ENCODE results near the gene ADGRD1. TPM values are rescaled to one million over a fixed set of nuclear protein-coding genes. Genes with fewer than 3 reads are reported as not detected.
"Not testable (repeated sequence)": the region's sequence is repeated elsewhere in the genome, so short reads cannot be mapped to it uniquely, and the experiment has no call there.

The ADGRD1 gene
- total RNA-seq, 2 donors from 2014 or later: 2.7 TPM; not detected in 1

DNA sequence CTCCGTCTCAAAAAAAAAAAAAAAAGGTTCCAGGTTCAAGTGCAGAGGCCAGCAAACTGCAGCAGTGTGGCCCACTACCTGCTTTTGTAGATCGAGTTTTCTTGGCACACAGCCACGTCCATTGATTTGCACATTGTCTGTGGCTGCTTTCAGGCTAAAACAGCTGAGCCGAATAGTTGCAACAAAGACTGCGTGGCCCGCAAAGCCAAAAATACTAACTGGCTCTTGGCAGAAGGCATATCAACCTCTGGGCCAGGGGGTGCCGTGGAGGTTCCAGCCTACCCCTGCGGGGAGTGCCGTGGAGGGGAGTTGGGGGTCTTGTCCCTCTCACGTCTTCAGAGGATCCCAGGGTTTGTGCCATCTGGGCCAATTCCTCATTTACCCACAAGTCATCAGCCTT, 170.1 kb downstream of the ADGRD1 start:
- H3K4me1 Mint-ChIP-seq: no peaks in the 10 kb centered on the region
- H3K4me3 Mint-ChIP-seq: no peak overlapping the region
- no peaks in the 10 kb centered on the region for H3K27me3 Mint-ChIP-seq
- H3K36me3 Mint-ChIP-seq (ENCODE audit: low read depth): no peaks in the 10 kb centered on the region
- H3K9me3 Mint-ChIP-seq: no peaks in the 10 kb centered on the region
- no peak overlapping the region for H3K27ac Mint-ChIP-seq
- ATAC-seq (replicated peaks): no peak

DNA sequence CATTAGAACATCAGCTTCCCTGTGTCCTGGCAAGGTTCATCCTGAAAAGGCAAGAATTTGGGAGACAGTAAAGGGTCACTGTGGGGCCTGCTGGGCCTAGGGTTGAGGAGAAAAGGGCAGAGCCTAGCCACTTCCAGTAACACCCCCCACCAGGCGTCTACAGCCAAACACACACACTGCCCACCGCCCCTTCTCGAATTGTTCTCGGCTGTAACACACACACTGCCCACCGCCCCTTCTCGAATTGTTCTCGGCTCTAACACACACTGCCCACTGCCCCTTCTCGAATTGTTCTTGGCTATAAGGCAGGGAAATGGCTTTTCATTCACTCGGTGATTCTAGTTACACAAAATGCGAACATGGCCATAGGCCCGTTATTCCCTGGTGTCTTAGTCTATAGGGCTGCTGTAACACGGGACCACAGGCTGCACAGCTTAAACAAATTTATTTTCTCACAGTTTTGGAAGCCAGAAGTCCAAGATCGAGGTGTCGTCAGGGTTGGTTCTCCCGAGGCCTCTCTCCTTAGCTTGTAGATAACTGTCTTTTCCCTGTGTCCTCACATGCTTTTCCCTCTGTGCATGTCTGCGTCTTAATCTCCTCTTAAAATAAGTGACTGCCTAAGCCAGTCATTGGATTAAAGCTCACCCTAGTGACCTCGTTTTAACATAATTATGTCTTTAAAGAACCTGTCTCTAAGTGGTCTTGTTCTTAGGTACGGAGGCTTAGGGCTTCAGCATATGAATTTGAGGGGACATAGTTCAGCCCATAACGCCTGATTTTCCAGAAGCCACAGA, 171.0 kb downstream of the ADGRD1 start:
- Mint-ChIP-seq H3K4me1 (no peaks in the 10 kb centered on the region), H3K27me3 (no peaks in the 10 kb centered on the region)

DNA sequence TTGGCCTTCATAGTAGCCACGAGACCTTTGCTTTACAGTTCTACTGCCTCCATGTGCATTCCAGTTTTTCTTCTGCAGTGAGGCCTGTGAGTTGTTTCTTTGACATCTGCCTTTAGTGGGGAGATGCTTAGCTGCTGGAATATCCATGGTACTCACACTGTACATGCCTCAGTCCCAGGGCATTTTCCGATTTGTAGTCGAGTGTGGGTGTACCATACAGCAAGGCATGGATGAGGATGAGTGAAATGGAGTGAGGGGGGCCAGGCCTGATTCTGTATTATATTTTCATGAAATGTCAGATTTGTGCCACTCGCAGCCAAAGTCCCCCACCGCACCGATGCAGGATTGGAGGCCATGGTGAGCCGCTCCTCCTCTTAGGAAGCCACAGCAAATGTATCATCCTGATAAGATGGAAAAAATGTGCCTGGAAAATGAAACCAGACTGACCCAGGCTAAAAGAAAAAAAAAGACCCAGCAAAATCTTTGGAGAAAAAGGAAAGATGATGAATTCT, 173.0 kb downstream of the ADGRD1 start:
- H3K36me3 Mint-ChIP-seq (ENCODE audit: low read depth): no peaks in the 10 kb centered on the region
- no peak overlapping the region for H3K4me3 Mint-ChIP-seq
- no peak for ATAC-seq (replicated peaks)
- H3K4me1 Mint-ChIP-seq: no peaks in the 10 kb centered on the region
- no peaks in the 10 kb centered on the region for H3K9me3 Mint-ChIP-seq
- no peak overlapping the region for H3K27ac Mint-ChIP-seq
- H3K27me3 Mint-ChIP-seq: no peaks in the 10 kb centered on the region

More for the DNA sequence above, 171.0 kb downstream of the ADGRD1 start:
- H3K27ac Mint-ChIP-seq: no peak overlapping the region
- no peaks in the 10 kb centered on the region for H3K9me3 Mint-ChIP-seq
- H3K36me3 Mint-ChIP-seq (ENCODE audit: low read depth): no peaks in the 10 kb centered on the region
- ATAC-seq (replicated peaks): no peak
- H3K4me3 Mint-ChIP-seq: no peak overlapping the region

DNA sequence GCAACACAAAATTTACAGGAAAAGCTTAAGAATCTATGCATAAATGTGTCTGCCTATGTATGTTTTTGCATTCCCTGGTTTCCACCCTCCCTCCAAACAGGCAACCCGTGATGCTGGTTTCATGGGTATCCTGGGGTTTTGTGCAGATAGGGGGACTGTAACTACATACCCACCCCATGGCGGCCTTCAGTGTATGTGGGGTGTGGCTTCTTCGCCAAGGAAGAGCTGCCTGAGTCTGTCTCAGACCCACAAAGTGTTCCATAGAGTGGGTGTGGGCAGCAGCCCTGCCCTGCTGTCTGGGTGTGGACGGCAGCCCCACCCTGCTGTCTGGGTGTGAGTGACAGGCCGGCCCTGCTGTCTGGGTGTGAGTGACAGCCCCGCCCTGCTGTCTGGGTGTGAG, 174.8 kb downstream of the ADGRD1 start:
- Mint-ChIP-seq H3K9me3 (no peaks in the 10 kb centered on the region), H3K27me3 (no peaks in the 10 kb centered on the region), H3K27ac (no peak overlapping the region), H3K4me3 (no peak overlapping the region), H3K4me1 (no peaks in the 10 kb centered on the region), H3K36me3 (ENCODE audit: low read depth) (no peaks in the 10 kb centered on the region)
- no peak for ATAC-seq (replicated peaks)

DNA sequence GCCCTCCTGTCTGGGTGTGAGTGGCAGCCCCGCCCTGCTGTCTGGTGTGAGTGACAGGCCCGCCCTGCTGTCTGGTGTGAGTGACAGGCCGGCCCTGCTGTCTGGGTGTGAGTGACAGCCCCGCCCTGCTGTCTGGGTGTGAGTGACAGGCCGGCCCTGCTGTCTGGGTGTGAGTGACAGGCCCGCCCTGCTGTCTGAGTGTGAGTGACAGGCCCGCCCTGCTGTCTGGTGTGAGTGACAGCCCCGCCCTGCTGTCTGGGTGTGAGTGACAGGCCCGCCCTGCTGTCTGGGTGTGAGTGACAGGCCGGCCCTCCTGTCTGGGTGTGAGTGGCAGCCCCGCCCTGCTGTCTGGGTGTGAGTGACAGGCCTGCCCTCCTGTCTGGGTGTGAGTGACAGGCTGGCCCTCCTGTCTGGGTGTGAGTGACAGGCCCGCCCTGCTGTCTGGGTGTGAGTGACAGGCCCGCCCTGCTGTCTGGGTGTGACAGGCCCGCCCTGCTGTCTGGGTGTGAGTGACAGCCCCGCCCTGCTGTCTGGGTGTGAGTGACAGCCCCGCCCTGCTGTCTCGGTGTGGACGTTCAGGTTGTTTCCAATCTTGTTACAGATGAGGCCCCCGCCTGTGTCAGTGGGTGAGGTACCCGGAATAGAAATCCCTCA, 175.4 kb downstream of the ADGRD1 start:
- not testable (repeated sequence) for H3K36me3 Mint-ChIP-seq (ENCODE audit: low read depth); H3K4me3 Mint-ChIP-seq; H3K27ac Mint-ChIP-seq; H3K27me3 Mint-ChIP-seq; H3K4me1 Mint-ChIP-seq; ATAC-seq (replicated peaks); H3K9me3 Mint-ChIP-seq

DNA sequence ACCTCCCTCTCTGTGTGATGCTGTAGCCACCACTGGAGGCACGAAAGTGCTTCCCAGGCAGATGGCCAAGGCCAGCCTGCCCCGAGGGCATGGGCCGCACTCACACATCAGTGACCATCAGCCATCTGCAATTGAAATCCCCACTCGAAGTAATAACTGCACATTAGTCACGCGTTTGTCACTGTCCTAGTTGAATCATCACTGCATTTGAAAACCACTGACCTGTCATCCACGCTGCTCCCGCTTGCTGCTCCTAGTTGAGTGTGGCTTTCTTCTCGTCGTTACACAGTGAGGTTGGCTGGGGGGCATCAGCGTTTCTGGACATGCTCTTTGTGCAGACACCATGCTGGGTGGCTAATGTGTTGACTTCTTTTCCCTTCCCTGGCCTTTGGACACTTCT, 176.1 kb downstream of the ADGRD1 start:
- ATAC-seq (replicated peaks): peak; percentile 62
- Mint-ChIP-seq H3K36me3 (ENCODE audit: low read depth) (no peaks in the 10 kb centered on the region), H3K27ac (peak overlapping the region; percentile 37), H3K9me3 (no peaks in the 10 kb centered on the region), H3K27me3 (no peaks in the 10 kb centered on the region), H3K4me3 (no peak overlapping the region), H3K4me1 (no peaks in the 10 kb centered on the region)

DNA sequence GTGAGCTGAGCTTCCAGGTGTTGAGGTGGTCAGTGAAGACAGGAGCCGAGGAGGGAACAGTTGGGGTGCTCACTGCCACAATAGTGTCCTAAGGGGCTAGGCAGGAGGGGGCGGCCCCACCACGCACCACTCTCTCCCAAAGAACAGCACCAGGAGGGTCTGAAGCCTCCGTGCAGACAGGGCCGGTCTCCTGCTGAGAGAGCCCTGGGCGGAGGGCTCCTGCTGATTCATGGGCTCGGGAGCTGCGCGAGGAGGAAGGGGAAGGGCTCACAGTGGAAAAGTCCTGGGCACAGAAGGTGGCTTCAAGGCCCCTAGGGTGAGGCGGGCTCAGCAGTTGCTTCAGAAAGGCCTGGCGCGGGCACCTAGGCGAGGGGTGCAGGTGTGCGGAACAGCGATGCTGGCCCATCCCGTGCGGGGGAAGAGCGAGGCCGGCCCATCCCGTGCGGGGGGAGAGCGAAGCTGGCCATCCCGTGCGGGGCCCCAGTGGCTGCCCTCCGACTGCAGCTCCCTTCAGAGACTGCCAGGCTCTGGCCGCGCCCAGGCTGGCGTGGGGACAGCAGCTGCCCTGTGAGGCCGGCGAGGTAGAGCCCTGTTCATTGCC, 176.7 kb downstream of the ADGRD1 start:
- Mint-ChIP-seq H3K4me1 (no peaks in the 10 kb centered on the region), H3K27me3 (no peaks in the 10 kb centered on the region), H3K4me3 (no peak overlapping the region), H3K36me3 (ENCODE audit: low read depth) (no peaks in the 10 kb centered on the region), H3K27ac (peak overlapping the region; percentile 37), H3K9me3 (no peaks in the 10 kb centered on the region)
- ATAC-seq (replicated peaks): no peak

DNA sequence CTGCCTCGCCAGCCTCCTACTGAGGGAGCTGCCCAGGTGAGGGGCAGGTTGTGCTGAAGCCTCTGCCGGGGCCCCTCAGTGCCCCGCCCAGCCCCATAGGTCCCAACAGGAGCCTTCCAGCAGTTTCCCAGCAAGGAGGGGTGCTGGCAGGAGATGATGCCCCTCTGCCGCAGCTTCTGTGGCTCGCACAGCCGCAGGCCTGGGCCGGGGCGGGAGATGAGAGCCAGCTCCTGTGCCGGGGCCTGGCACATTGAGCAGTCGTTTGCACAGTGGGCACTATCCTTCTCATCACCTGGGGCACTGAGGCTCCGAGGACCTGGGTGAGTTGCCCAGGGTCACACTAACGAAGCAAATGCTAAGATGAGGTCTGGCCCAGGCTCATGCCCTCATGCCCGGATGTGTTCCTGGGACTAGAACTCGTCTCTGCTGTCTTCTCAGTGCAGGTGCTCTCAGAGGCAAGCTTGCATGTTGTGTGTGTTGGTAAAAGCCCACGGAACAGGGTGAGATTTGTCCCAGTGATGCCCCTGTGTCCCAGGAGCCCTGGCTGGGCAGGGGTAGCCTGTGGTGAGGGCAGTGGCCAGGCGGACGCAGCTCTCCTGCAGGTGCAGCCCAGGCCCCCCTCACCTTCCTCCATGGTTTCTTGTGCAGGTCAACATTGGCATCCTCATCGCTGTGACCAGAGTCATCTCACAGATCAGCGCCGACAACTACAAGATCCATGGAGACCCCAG, 177.5 kb downstream of the ADGRD1 start:
- H3K9me3 Mint-ChIP-seq: no peaks in the 10 kb centered on the region
- no peaks in the 10 kb centered on the region for H3K36me3 Mint-ChIP-seq (ENCODE audit: low read depth)
- no peaks in the 10 kb centered on the region for H3K27me3 Mint-ChIP-seq
- no peak overlapping the region for H3K4me3 Mint-ChIP-seq
- H3K27ac Mint-ChIP-seq: no peak overlapping the region
- H3K4me1 Mint-ChIP-seq: no peaks in the 10 kb centered on the region
- no peak for ATAC-seq (replicated peaks)

DNA sequence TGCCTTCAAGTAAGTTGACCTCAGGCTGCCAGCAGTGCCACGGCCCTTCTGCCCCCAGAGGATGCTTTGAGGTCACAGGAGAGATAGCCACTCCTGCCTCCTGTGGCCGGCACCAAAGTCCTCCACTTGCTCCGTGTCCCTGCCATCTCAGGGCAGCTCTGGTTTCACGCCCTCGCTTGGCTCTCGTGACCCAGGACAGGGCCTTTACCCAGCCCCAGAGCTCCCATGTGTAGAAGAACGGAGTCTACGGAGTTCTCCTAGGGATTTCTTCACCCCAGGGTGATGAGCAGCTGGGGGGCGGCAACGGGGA, 178.1 kb downstream of the ADGRD1 start:
- no peaks in the 10 kb centered on the region for H3K27me3 Mint-ChIP-seq
- H3K4me1 Mint-ChIP-seq: no peaks in the 10 kb centered on the region
- ATAC-seq (replicated peaks): no peak
- H3K36me3 Mint-ChIP-seq (ENCODE audit: low read depth): no peaks in the 10 kb centered on the region
- H3K27ac Mint-ChIP-seq: no peak overlapping the region
- H3K9me3 Mint-ChIP-seq: no peaks in the 10 kb centered on the region
- H3K4me3 Mint-ChIP-seq: no peak overlapping the region

DNA sequence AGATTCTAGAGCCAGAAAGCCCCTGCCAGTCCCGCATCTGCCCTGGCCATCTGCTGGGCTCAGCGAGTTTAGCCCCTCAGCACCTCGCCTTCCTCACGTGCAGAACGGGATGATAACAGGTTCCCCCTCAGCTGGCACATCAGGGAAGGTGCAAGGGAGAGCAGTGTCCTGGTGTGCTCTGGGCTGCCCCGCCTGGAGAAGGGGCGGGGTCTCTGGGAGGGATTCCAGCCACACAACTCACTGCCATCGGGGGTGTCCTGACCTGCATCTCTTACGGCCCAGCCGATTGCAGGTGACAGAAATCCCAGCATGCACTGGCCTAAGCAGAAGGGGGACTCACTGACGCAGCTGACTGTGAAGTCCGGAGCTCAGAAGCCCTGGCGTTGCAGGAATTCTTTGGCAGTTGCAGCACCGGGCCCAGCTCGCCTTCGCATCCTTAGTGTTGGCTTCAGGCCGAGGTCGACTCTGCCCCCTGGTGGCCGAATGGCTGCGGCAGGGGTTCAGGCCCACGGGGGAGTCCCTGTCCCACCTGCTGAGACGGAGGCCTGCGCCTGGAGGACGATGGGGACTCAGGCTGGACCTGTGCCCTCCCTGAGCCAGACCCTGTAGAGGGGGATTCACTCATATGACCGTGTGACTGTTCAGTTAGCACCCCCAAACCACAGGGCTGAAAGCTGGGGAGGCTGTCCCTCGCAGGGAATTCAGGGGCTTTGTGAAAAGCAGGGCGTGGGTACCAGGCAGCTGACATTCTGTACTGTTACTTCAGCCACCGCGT, 178.6 kb downstream of the ADGRD1 start:
- Mint-ChIP-seq H3K4me3 (no peak overlapping the region), H3K27me3 (no peaks in the 10 kb centered on the region), H3K36me3 (ENCODE audit: low read depth) (no peaks in the 10 kb centered on the region), H3K27ac (no peak overlapping the region), H3K9me3 (no peaks in the 10 kb centered on the region), H3K4me1 (no peaks in the 10 kb centered on the region)
- ATAC-seq (replicated peaks): peak; percentile 76

DNA sequence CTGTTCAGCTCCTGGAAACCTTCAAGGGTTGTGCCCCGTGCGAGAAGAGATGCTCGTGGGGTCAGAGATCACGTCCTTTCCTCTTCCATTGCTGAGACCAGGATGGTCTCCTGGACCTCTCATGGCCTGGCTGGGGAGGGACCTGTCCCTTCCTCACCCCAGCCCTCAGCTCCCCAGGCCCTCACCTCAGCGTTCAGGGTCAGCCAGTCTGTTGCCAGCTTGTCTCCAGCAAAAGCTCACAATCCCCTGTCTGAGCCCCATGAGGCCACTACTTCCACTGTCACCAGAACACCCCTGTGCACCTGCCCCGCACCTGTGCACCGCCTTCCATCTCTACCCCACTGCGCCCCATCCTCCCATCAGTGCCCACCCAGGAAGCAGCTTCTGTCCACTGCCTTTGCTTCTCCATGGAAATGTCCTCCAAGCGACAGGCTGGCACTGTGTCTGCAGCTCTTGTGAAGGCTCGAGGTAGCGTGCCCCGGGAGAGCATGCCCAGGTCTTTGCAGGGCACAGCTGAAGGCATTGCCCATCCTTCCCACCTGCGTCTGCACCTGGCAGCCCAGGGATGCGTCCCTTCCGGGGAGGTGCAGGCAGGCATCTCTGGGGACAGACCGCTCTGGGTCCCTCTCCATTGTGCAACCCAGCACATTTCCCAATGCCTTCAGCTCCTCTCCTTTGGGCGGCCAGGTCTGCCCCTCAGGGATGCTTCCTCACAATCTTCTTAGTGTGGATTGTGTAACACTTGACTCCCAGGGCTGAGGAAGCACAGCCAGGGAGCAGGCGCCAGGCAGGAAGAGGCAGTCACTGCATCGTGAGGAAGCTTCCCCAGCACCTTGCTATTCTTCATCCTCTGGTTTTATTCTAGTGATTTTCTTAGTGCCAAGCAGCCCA, 179.6 kb downstream of the ADGRD1 start:
- Mint-ChIP-seq H3K27me3 (no peaks in the 10 kb centered on the region), H3K4me3 (no peak overlapping the region), H3K9me3 (no peaks in the 10 kb centered on the region), H3K27ac (no peak overlapping the region), H3K4me1 (no peaks in the 10 kb centered on the region), H3K36me3 (ENCODE audit: low read depth) (no peaks in the 10 kb centered on the region)
- no peak for ATAC-seq (replicated peaks)

DNA sequence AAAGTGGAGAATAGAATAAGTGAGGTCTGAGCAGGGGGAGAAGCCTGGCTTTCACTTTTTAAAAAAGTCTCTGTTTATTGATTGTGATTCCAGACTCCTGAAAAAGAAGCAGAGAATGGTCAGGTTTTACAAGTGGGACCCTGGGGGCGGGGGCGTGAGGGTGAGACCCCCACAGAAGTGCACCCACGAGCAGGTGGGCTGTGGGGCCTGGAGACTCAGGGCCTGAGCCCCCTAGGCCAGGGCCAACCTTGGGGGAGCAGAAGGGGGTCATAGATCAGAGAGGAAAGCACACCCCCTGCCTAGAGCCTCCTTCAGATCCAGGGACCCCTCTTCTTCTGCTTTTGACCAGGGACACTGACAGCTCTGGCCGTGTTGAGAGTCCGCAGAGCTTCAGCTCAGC, 180.3 kb downstream of the ADGRD1 start:
- Mint-ChIP-seq H3K27ac (no peak overlapping the region), H3K4me1 (no peaks in the 10 kb centered on the region), H3K9me3 (no peaks in the 10 kb centered on the region), H3K4me3 (no peak overlapping the region), H3K27me3 (no peaks in the 10 kb centered on the region), H3K36me3 (ENCODE audit: low read depth) (no peaks in the 10 kb centered on the region)
- no peak for ATAC-seq (replicated peaks)

DNA sequence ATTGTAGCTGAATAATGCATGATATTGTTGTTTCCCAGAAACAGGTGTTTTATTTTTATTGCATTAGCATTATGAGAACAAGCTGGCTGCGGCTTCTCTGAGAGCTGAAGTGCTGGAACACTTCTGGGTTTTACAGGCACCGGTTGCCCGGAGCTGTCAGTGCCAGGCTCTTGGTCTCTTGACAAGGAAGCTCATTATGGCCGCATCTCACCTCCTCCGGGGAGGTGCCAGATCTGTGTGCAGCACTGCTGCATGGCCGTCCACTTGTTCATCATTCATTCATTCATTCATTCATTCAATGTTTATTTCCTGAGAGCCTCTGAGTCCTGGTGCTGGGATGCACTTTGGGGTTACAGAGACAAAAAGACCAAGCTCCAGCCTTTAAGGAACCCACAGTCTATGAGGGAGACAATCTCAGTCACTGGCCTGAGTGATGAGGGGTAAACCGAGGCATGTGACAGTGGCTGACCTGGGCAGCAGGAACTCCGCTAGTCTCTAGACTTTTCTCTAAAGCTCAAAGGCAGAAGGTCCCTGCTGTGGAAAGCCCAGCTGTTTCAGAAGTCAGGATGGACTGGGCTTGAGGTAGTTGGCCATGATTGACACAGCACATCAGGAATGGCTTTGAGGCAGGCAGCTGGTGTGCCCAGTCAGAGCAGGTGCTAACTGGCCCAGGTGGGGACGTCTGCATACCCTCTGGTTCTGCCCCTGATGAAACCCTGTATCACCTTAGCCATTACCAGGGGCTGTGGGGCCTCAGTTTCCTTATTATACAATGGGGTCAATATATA, 181.0 kb downstream of the ADGRD1 start:
- no peaks in the 10 kb centered on the region for H3K9me3 Mint-ChIP-seq
- ATAC-seq (replicated peaks): no peak
- H3K27me3 Mint-ChIP-seq: no peaks in the 10 kb centered on the region
- no peak overlapping the region for H3K27ac Mint-ChIP-seq
- no peaks in the 10 kb centered on the region for H3K4me1 Mint-ChIP-seq
- no peaks in the 10 kb centered on the region for H3K36me3 Mint-ChIP-seq (ENCODE audit: low read depth)
- no peak overlapping the region for H3K4me3 Mint-ChIP-seq

All from activated T-helper 17 cell treated with anti-CD3 and anti-CD28 coated beads, Interleukin-2, amount 50 U/mL, for 72 hours (primary cell).